ENCODE results near the gene EMP3.
"Not testable (repeated sequence)": the region's sequence is repeated elsewhere in the genome, so short reads cannot be mapped to it uniquely, and the experiment has no call there.

The EMP3 gene

DNA sequence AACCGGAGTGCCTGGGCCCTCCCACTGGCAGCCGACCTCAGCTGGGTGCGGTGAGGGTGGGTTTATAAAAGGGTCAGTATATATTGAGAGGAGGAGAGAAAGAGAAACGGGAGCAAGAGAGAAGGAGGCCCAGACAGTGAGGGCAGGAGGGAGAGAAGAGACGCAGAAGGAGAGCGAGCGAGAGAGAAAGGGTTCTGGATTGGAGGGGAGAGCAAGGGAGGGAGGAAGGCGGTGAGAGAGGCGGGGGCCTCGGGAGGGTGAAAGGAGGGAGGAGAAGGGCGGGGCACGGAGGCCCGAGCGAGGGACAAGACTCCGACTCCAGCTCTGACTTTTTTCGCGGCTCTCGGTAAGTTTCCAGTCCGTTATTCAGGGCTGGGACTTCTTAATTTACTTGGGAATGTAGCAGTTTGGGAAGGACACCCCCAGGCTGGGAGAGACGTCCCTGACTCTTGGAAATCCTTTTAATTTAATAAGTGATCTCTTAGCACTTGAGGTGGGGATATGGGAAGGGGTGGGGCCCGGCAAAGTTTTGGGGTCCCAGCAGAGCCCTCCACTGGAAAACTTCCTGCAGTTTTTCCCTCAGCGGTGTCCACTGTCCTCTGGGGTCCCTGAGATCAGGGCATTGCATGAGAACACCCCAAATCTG, at the start of gene EMP3:
TSS of gene EMP3 (plus strand) at position 288 of the 646 bp plus-strand sequence. CDS start 1,293 bp downstream, outside the sequence.
- DNase-seq, result no peak

- no peak for DNase-seq
Measured at GRCh38 chr19:48279747-48280146, 45.6 kb upstream of the EMP3 start.

DNA sequence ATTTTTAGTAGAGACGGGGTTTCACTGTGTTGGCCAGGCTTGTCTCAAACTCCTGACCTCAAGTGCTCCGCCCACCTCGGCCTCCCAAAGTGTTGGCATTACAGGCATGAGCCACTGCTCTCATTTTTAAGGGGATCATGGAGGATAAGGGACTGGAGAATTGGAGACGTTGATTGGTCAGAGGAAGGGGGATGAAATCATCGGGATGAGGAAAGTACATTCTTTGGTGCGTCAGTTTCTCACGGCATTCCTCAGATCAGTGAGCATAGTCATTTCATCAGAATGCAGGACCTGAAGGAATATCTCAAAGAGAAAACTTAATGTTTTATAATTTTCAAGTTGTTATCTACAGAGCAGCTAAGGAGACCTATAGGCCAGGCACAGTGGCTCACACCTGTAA, 41.4 kb upstream of the EMP3 start:
- DNase-seq, result no peak

GRCh38 chr19:48284896-48285295, 40.5 kb upstream of the EMP3 start:
- no peak for DNase-seq

- DNase-seq, result no peak
Measured at GRCh38 chr19:48287748-48288147, 37.6 kb upstream of the EMP3 start.

DNA sequence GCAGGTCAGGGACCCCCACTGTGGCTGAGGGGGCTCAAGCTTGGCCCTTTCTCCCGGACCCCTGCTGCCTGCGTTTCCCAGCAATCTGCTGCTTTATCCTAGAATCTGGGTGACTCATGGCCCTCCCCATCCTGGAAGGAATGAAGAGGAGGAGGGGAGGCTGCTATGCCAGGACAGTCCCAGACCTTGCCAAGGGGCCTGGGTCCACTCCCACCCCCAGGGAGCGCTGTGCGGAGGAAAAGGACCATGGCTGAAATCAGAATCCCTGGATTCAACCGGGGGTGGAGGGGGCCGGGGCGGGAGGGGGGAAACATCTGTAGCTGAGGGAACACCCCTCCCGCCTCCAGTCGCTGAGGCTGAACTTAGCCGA, 35.0 kb upstream of the EMP3 start:
- no peak for DNase-seq

DNA sequence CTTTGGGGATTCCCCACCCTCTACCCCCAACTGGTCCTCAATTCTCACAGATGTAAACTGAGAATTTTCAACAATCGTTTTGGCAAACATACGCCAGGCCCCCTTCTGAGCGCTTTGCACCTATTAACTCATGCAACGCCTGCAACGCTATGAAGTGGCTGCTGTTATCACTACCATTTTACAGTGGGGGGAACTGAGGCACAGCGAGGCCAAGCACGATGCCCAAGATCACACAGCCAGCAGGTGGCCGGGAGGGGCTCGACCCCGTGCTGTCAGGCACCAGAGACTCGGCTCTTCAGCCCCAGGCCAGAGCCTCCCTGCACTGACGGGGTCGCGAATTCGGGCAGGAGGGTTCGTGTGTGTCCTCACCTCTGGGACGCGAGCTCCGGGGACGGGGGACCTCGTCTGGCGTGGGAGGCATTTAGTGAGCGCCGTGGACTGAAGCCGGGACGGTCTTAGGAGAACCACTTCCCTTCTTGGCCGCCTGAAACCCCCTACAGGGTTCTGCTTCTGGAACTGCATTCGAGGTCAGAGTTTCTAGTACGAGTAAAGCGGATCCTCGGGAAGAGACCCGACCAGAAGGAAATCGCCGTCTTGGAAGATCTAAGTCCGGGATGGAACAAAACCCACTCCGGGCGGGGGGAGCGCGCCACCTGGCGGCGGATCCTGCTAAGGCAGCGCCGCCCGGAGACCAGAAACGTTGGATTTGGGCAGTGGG, 34.4 kb upstream of the EMP3 start:
- DNase-seq, result peak; percentile 45

DNA sequence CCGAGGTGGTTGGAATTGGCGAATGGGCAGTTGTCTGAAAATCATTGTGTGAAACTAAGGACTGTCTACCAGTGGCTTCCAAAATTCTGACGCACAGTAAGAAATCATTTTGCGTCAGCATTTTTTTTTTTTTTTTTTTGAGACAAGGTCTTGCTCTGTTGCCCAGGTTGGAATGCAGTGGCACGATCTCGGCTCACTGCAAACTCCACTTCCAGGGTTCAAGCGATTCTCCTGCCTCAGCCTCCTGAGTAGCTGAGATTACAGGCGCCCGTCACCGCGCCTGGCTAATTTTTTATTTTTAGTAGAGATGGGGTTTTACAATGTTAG, 33.9 kb upstream of the EMP3 start:
- DNase-seq, result not testable (repeated sequence)

GRCh38 chr19:48292798-48293197, 32.6 kb upstream of the EMP3 start:
- DNase-seq, result no peak

DNA sequence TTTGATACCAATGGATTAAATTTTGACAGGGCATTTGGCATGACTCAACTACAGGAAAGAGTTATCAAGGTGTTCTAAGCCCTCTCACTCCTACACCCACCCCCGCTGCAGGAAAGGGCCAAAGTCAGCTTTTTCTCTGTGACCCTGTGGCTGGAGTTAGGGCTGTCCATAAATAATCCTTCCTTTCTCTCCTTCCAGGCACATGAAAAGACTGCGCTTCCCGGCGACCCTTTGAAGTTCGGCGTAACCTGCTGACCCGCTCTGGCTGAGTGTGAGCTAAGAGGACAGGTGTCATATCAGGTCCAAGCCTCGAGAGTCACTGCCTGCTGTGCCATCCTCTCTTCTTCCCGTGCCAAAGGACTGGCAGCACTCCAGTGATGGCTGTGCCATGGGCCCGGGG, 29.9 kb upstream of the EMP3 start:
- no peak for DNase-seq

- no peak for DNase-seq
Measured at GRCh38 chr19:48296963-48297734, 28.2 kb upstream of the EMP3 start.

GRCh38 chr19:48297975-48298374, 27.4 kb upstream of the EMP3 start:
- DNase-seq, result no peak

- no peak for DNase-seq
Measured at GRCh38 chr19:48301886-48302599, 23.3 kb upstream of the EMP3 start.

- DNase-seq, result peak; percentile 41
Measured at GRCh38 chr19:48302600-48302959, 22.8 kb upstream of the EMP3 start.

- DNase-seq, result no peak
Measured at GRCh38 chr19:48303367-48303766, 22.0 kb upstream of the EMP3 start.

DNA sequence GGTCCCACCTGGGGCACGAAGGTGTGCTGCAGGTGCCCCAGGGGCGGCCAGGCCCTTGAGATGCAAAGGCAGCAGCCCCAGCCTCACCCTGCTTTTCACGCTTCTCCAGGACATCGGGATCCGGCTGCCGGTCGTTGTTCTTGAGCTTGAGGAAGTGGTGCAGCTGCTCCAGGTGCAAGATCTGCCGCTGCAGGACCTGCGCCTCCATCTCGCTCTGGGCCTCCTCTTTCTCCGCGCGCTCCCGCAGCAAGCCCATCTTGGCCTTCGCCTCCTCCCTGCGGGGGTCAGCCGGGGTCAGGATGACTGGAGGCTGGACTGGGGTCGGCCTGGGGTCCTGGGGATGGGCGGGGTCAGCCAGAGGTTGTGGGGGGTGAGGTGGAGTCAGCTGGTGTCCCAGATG, 21.5 kb upstream of the EMP3 start:
- no peak for DNase-seq

- DNase-seq, result peak; percentile 56
Measured at GRCh38 chr19:48308631-48309586, 16.4 kb upstream of the EMP3 start.

DNA sequence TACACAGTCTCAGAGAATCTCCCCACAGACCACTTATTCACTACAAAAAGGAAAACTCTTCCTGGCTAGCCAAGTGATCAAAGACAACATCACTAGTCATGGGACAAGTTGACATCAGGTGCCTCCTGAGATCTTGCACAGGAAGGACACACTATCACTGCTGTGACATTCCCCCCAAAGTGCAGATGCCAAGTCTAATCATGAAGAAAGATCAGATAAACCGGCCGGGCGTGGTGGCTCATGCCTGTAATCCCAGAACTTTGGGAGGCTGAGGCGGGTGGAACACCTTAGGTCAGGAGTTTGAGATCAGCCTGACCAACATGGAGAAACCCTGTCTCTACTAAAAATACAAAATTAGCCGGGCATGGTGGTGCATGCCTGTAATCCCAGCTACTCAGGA, 15.6 kb upstream of the EMP3 start:
- not testable (repeated sequence) for DNase-seq

DNA sequence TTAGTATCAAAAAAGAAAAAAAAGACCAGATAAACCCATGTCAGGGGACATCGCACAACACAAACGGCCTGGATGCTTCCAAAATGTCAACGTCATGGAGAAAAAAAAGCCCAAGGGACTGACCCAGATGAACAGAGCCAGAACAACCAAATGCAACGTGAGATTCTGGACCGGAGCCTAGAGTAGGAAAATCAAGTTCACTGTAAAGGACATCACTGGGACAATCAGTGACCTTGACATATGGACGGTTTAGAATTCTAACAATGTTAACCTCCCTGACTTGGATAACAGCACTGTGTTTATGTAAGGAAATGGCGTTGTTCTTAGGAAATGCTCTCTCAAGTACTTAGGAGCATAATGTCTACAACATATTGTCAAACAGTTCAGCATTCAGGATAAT, 15.1 kb upstream of the EMP3 start:
- no peak for DNase-seq

GRCh38 chr19:48311384-48311783, 14.0 kb upstream of the EMP3 start:
- DNase-seq, result no peak

DNA sequence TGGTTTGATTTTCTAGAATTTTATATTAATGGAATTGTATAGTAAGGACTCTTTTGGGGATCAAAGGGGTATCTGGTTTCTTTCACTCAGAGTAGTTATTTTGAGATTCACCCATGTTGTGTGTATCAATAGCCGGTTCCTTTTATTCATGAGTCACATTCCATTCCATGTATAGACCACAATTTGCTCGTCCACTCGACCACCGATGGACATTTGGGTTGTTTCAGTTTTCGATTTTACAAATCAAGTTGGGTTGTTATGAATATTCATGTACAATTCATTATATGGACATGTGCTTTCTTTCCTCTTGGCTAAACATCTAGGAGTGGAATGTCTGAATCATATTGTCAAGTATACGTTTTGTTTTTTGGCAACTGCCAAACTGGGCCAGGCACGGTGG, 9.6 kb upstream of the EMP3 start:
- no peak for DNase-seq

- not testable (repeated sequence) for DNase-seq
Measured at GRCh38 chr19:48317708-48317960, 7.7 kb upstream of the EMP3 start.

Data from DMS 273 treated with DMSO at 0.1 percent for 48 hours (cell line).